ENCODE results near the gene CADM3.
A peak's percentile ranks its signal among the peaks of the same experiment; 100 is the strongest.

GRCh38 chr1:159197561-159198557 is 26.4 kb downstream of the CADM3 start:
- no peak for TF ChIP-seq EZH2 (IDR thresholded peaks at IDR 0.05)
- TF ChIP-seq CTCF (IDR thresholded peaks at IDR 0.05), result peak; percentile 86
- TF ChIP-seq EZH2phosphoT487 (IDR thresholded peaks at IDR 0.05), result no peak

All from neural progenitor cell (in vitro differentiated cells).